Retinal pigment epithelial cell (primary cell): Measurements from ENCODE around the gene TLCD3B.

Experiments used
- DNase-seq: peaks from one replicate; pipeline ENCODE4 v3.0.0-alpha.2; 2010; ENCODE audit warnings: low read depth
- H3K4me3 ChIP-seq: 2 replicates; pipeline ENCODE4 v1.5.1; 2011; ENCODE audit warnings: mild to moderate bottlenecking, low read length, control low read depth, moderate library complexity
- CTCF ChIP-seq: conservative IDR thresholded peaks from 2 replicates; pipeline ENCODE4 v1.5.1; 2011; ENCODE audit warnings: low read depth, low read length, control low read depth, inconsistent platforms

Gene TLCD3B

DNA sequence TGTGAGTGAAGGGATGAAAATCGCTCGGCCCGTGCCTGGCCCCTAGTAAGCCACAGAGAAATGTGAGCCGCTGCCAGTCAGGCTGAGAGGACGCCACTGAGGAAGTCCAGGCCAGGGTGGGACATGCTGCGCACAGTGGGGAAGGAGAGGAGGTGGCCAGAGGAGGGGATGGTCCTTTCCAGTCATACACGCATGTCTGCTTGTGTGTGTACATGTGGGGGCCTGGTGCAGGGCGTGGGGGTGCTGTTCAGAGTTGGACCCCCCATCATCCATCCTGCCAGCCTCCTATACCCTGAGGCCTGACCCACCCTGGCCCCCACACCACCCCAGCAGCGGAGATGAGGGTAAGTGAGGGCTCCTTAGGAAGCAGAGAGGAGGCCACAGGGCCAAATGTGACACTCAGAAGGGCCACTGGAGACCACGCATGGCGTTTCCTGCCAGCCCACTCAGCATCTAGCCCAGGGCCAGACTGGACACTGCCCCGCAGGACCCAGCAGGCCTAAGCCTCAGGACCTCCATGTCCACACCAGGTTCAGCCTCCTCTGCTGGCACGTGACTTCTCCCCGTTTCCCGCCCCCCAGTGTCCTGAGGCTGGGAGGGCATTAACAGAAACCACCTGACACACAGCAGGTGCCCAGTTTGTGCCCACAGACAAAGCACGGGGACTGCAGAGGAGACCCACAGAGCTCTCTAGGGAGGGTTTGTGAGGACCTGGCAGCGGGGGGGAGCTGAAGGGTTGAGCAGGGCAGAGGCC is 27.2 kb downstream of the TLCD3B start:
- DNase-seq: no peak
- no peak for TF ChIP-seq CTCF
- no peak overlapping the region for H3K4me3 ChIP-seq

GRCh38 chr16:30002614-30003346 is 28.3 kb downstream of the TLCD3B start:
- no peak for TF ChIP-seq CTCF
- no peak for DNase-seq
- H3K4me3 ChIP-seq: no peak overlapping the region

- TF ChIP-seq CTCF: peak; percentile 25
- no peak for DNase-seq
- H3K4me3 ChIP-seq: no peak overlapping the region
These were observed 30.1 kb downstream of the TLCD3B start for GRCh38 chr16:30000735-30001631.

DNA sequence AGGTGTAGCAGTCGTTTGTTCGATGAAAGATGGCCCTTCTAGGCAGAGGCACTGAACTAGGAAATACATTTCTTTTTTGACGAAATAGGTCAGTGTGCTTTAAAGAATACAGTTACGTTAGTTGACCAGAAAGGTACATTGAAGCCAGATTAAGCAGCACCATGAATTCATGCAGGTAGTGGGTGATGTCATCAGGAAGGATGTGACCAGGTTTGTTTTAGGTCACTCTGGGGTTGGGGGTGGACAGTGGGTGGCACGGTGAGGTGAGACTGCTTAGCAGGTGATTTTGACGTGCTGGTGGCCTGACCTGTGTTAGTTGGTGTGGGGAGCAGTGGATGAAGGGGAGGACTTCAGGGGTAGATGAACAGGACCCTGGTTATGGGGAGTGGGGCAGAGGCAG is 31.5 kb downstream of the TLCD3B start:
- no peak overlapping the region for H3K4me3 ChIP-seq
- TF ChIP-seq CTCF: no peak
- DNase-seq: no peak

- no peak for TF ChIP-seq CTCF
- no peak for DNase-seq
- peak overlapping the region; percentile 94 for H3K4me3 ChIP-seq
These were observed 34.3 kb downstream of the TLCD3B start for GRCh38 chr16:29996766-29997250.

GRCh38 chr16:29995911-29996765 is 34.9 kb downstream of the TLCD3B start, which contains the start of gene INO80E:
INO80E (plus strand) TSS chr16:29996241; CDS start chr16:29996311, 70 bp downstream.
- DNase-seq: peak; percentile 78
- TF ChIP-seq CTCF: no peak
- H3K4me3 ChIP-seq: peak within 1 kb of the TSS; percentile 94
